Heart left ventricle (tissue), 13 donors: ENCODE results near the gene CLEC4M.

Source experiments
- POLR2A ChIP-seq, 2 donors: fragments of 450-650 bp; IDR thresholded peaks; one replicate each; pipeline ENCODE4 v1.6.1; 2017; ENCODE audit warnings: antibody characterized with exemption in 2 of 2, mild to moderate bottlenecking in 2 of 2, moderate library complexity in 2 of 2
- TF ChIP-seq, protein P1 (sequence below), 12 donors: fragments of 200-600 bp; sonication (generic) in 4 of 12; IDR thresholded peaks; one replicate each; pipeline versions ENCODE4 v1.5.0 to v1.8.0; 2018 to 2022; ENCODE audit warnings: antibody characterized with exemption in 12 of 12, mild to moderate bottlenecking in 5 of 12
- donor health status: ischemic (EF 13 %, LVEDD 7.1; RV severe dilation, severe dysfunction).
- donor health status: DM: no; HTN: yes; CAD: no.
- donor health status: DM: no; HTN: no; CAD: no.
- donor health status: ischemic (EF 25% LVEDD 6.9; RV normal size, moderate dysfunction).
- donor health status: ischemic (EF 25% LVEDD 5.7; RV mildly dilated, moderate dysfunction).
- donor health status: ischemic (EF 35%, LVEDD 5.7; RV mildly dilated, moderate dysfunction).
- donor health status: nonischemic (EF 11% LVEDD 7.7; RV severe dilation, severe dysfunction).
- donor health status: DM: yes; HTN: yes; CAD: no.
- donor health status: PGD.
- donor health status: ischemic (EF 29% LVEDD 5.4; RV normal size, mild dysfunction).
- donor health status: nonischemic (EF 23%, LVEDD 6.1; RV moderate dilation, normal function).

DNA sequence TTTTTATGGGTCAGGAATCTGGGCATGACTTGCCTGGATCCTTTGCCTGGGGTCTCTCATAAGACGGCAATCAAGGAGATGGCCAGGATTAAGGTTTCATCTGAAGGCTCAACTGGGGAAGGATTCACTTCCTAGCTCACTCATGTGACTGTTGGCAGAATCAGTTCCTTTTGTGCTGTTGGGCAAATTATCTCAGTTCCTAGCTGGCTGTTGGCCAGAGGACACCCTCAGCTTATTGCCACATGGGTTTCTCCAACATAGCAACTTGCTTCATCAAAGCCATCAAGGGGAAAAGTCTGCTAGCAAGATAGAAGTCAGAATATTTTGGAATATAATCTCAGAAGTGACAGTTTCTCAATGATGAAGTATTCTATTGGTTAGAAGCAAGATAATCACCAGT is 54.8 kb downstream of the CLEC4M start:
- TF ChIP-seq, protein P1, sequence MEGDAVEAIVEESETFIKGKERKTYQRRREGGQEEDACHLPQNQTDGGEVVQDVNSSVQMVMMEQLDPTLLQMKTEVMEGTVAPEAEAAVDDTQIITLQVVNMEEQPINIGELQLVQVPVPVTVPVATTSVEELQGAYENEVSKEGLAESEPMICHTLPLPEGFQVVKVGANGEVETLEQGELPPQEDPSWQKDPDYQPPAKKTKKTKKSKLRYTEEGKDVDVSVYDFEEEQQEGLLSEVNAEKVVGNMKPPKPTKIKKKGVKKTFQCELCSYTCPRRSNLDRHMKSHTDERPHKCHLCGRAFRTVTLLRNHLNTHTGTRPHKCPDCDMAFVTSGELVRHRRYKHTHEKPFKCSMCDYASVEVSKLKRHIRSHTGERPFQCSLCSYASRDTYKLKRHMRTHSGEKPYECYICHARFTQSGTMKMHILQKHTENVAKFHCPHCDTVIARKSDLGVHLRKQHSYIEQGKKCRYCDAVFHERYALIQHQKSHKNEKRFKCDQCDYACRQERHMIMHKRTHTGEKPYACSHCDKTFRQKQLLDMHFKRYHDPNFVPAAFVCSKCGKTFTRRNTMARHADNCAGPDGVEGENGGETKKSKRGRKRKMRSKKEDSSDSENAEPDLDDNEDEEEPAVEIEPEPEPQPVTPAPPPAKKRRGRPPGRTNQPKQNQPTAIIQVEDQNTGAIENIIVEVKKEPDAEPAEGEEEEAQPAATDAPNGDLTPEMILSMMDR (IDR thresholded peaks at IDR 0.05) = no peak
- TF ChIP-seq POLR2A (IDR thresholded peaks at IDR 0.05) = no peak
